Epidermal melanocyte (primary cell): ENCODE results near the gene PARP4.
"Not testable (repeated sequence)": the region's sequence is repeated elsewhere in the genome, so short reads cannot be mapped to it uniquely, and the experiment has no call there.

Experiments used
- DNase-seq: peaks from one replicate; pipeline ENCODE4 v3.0.0; 2011; ENCODE audit warnings: low spot score; ENCODE audit not compliant: insufficient read length

Gene PARP4

GRCh38 chr13:24371273-24371672 lies 141.3 kb downstream of the PARP4 start:
- DNase-seq: not testable (repeated sequence)
